ENCODE results near the gene PACS2.
A peak's percentile ranks its signal among the peaks of the same experiment; 100 is the strongest.

GRCh38 chr14:105313381-105314286, 914 bp upstream of the PACS2 start:
- TF ChIP-seq, protein P1, sequence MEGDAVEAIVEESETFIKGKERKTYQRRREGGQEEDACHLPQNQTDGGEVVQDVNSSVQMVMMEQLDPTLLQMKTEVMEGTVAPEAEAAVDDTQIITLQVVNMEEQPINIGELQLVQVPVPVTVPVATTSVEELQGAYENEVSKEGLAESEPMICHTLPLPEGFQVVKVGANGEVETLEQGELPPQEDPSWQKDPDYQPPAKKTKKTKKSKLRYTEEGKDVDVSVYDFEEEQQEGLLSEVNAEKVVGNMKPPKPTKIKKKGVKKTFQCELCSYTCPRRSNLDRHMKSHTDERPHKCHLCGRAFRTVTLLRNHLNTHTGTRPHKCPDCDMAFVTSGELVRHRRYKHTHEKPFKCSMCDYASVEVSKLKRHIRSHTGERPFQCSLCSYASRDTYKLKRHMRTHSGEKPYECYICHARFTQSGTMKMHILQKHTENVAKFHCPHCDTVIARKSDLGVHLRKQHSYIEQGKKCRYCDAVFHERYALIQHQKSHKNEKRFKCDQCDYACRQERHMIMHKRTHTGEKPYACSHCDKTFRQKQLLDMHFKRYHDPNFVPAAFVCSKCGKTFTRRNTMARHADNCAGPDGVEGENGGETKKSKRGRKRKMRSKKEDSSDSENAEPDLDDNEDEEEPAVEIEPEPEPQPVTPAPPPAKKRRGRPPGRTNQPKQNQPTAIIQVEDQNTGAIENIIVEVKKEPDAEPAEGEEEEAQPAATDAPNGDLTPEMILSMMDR (IDR thresholded peaks at IDR 0.05): no peak
- TF ChIP-seq REST (IDR thresholded peaks at IDR 0.05; ENCODE audit: insufficient read depth in 1 of 2, low read depth in 2 of 2, low read length in 1 of 2) (no peak), POLR2AphosphoS5 (IDR thresholded peaks at IDR 0.05; ENCODE audit: low read depth, low read length) (0 out of 2 replicates have a peak, but pooled peaks have one; percentile 10), SIN3A (IDR thresholded peaks at IDR 0.05; ENCODE audit: borderline replicate concordance, insufficient read depth, low read depth, low read length) (no peak)
